AG04450 (cell line): Measurements from ENCODE around the gene NOC2L. TPM values are rescaled to one million over a fixed set of nuclear protein-coding genes. Genes with fewer than 3 reads are reported as not detected.

Experiments used
- CTCF ChIA-PET: fragments of 300-600, 350-600 bp; formaldehyde crosslinking; extraction: SDS; loops from one replicate; lab custom pipeline; 2022; ENCODE audit warnings: antibody characterized with exemption, inconsistent platforms; lab: Charles Lee
- POLR2A ChIA-PET: fragments of 350-600 bp; formaldehyde crosslinking; extraction: SDS; loops from one replicate; lab custom pipeline; 2021; ENCODE audit warnings: antibody characterized with exemption, inconsistent platforms; lab: Yijun Ruan, JAX
- DNase-seq: peaks from one replicate; pipeline ENCODE4 v3.0.0-alpha.2; 2011; ENCODE audit warnings: low read depth, low spot score
- H3K27ac ChIP-seq: one replicate; pipeline ENCODE4 v1.5.1; 2012; ENCODE audit warnings: low read depth, low read length, control low read depth
- H3K27me3 ChIP-seq: one replicate; pipeline ENCODE4 v1.6.0; 2012; ENCODE audit warnings: low read length; ENCODE audit not compliant: control insufficient read depth, insufficient read depth
- H3K4me3 ChIP-seq: 2 replicates; pipeline ENCODE4 v1.5.1; 2011; ENCODE audit warnings: mild to moderate bottlenecking, low read depth, low read length, control low read depth
- H3K9me3 ChIP-seq: 2 replicates; pipeline ENCODE4 v1.5.1; 2012; ENCODE audit warnings: low read length; ENCODE audit not compliant: control insufficient read depth, insufficient read depth
- CTCF ChIP-seq: IDR thresholded peaks from 2 replicates; pipeline ENCODE4 v1.5.1; 2011; ENCODE audit warnings: low read depth, low read length, control low read depth, inconsistent platforms
- polyA plus RNA-seq: library from polyadenylated mRNA; depleted of rRNA; stranded (reverse); fragments of >200 nt; gene quantifications from 2 replicates; pipeline ENCODE4 v1.2.3, GENCODE V29; 2011

NOC2L gene
- polyA plus RNA-seq, 1 experiment: 36.1 TPM

- H3K27ac ChIP-seq: no peak overlapping the region
- POLR2A ChIA-PET: interaction anchor here (0.6 kb wide), 2 partner anchors 8 to 107 kb away, joined by 4 to 6 read pairs; no protein-coding TSS in a partner anchor
- DNase-seq: no peak
- peaks cover 4% of the 10 kb centered on the region for H3K27me3 ChIP-seq
- TF ChIP-seq CTCF: no peak
- no peak overlapping the region for H3K4me3 ChIP-seq
- no peaks in the 10 kb centered on the region; the same call in 1 of the 2 replicates for H3K9me3 ChIP-seq
- CTCF ChIA-PET: no interaction called here
Measured at GRCh38 chr1:932776-933602, 26.1 kb downstream of the NOC2L start.

GRCh38 chr1:932173-932510 is 26.9 kb downstream of the NOC2L start:
- CTCF ChIA-PET: no interaction called here
- POLR2A ChIA-PET: no interaction called here
- H3K4me3 ChIP-seq: no peak overlapping the region

GRCh38 chr1:931380-932172 is 27.5 kb downstream of the NOC2L start:
- Histone ChIP-seq H3K27me3 (peaks cover 4% of the 10 kb centered on the region), H3K4me3 (no peak overlapping the region), H3K27ac (no peak overlapping the region), H3K9me3 (no peaks in the 10 kb centered on the region; the same call in 1 of the 2 replicates)
- no peak for DNase-seq
- ChIA-PET CTCF (no interaction called here), POLR2A (no interaction called here)
- TF ChIP-seq CTCF: no peak

More at GRCh38 chr1:932173-932510, 26.9 kb downstream of the NOC2L start:
- no peak for DNase-seq
- Histone ChIP-seq H3K9me3 (no peaks in the 10 kb centered on the region; the same call in 1 of the 2 replicates), H3K27me3 (peaks cover 4% of the 10 kb centered on the region), H3K27ac (no peak overlapping the region)
- no peak for TF ChIP-seq CTCF

- ChIA-PET POLR2A (no interaction called here), CTCF (interaction anchor here (1.1 kb wide), 1 partner anchor 25 kb away, joined by 3 read pairs; no protein-coding TSS in a partner anchor)
- DNase-seq: no peak
- Histone ChIP-seq H3K4me3 (no peak overlapping the region), H3K27ac (no peak overlapping the region), H3K9me3 (no peaks in the 10 kb centered on the region; the same call in 1 of the 2 replicates), H3K27me3 (peaks cover 5% of the 10 kb centered on the region)
- TF ChIP-seq CTCF: no peak
Measured at GRCh38 chr1:930633-931138, 28.4 kb downstream of the NOC2L start.
